Neural cell (in vitro differentiated cells): ENCODE measurements around the gene FGF11. TPM values are rescaled to one million over a fixed set of nuclear protein-coding genes. Genes with fewer than 3 reads are reported as not detected.

Source experiments
- H2AFZ ChIP-seq: fragments of 200-600, 300-800 bp; sonication (generic), shearing (Covaris generic); 2 replicates; pipeline ENCODE4 v1.6.0; 2014; ENCODE audit warnings: low read depth, mild to moderate bottlenecking, antibody characterized with exemption, low read length, moderate library complexity
- H3F3A ChIP-seq: fragments of 200-600 bp; shearing (Covaris generic); 2 replicates; pipeline ENCODE4 v1.6.1; 2016; ENCODE audit warnings: mild to moderate bottlenecking, moderate library complexity, mixed read lengths, antibody characterized with exemption, low read length; ENCODE audit not compliant: insufficient read depth, poor library complexity, severe bottlenecking
- H3K27ac ChIP-seq: fragments of 200-600, 300-800 bp; sonication (generic), shearing (Covaris generic); 2 replicates; pipeline ENCODE4 v1.5.1; 2014; ENCODE audit warnings: mild to moderate bottlenecking, low read length, moderate library complexity
- H3K27me3 ChIP-seq: fragments of 300-800, 200-600 bp; sonication (generic), shearing (Covaris generic); 2 replicates; pipeline ENCODE4 v1.6.0; 2014; ENCODE audit warnings: mild to moderate bottlenecking, low read depth, low read length, moderate library complexity; ENCODE audit not compliant: insufficient read depth
- H3K36me3 ChIP-seq: fragments of 300-800, 200-600 bp; sonication (generic), shearing (Covaris generic); 2 replicates; pipeline ENCODE4 v1.5.1; 2014; ENCODE audit warnings: mild to moderate bottlenecking, antibody characterized with exemption, low read length, moderate library complexity; ENCODE audit not compliant: insufficient read depth
- H3K4me2 ChIP-seq: fragments of 300-800, 200-600 bp; sonication (generic), shearing (Covaris generic); 2 replicates; pipeline ENCODE4 v1.6.0; 2014; ENCODE audit warnings: mild to moderate bottlenecking, low read length
- H3K4me3 ChIP-seq: fragments of 300-800, 200-600 bp; sonication (generic), shearing (Covaris generic); 2 replicates; pipeline ENCODE4 v1.5.1; 2014; ENCODE audit warnings: mild to moderate bottlenecking, low read length, moderate library complexity
- H3K79me2 ChIP-seq: fragments of 200-600 bp; shearing (Covaris generic); replicated peaks from 2 replicates; pipeline ENCODE4 v1.6.0; 2014; ENCODE audit warnings: mild to moderate bottlenecking, low read length, moderate library complexity; ENCODE audit not compliant: insufficient read depth
- H3K9ac ChIP-seq: fragments of 300-800, 200-600 bp; sonication (generic), shearing (Covaris generic); 2 replicates; pipeline ENCODE4 v1.6.1; 2016; ENCODE audit warnings: mild to moderate bottlenecking, low read length, mixed read lengths
- H3K9me2 ChIP-seq: fragments of 200-600 bp; shearing (Covaris generic); 2 replicates; pipeline ENCODE4 v1.6.1; 2016; ENCODE audit warnings: mild to moderate bottlenecking, low read length, mixed read lengths; ENCODE audit not compliant: insufficient read depth
- H3K9me3 ChIP-seq: fragments of 200-600, 300-800 bp; sonication (generic), shearing (Covaris generic); 2 replicates; pipeline ENCODE4 v1.6.1; 2016; ENCODE audit warnings: mild to moderate bottlenecking, mixed run types, low read length, moderate library complexity, mixed read lengths
- H4K20me1 ChIP-seq: fragments of 200-600 bp; shearing (Covaris generic); 2 replicates; pipeline ENCODE4 v1.6.1; 2016; ENCODE audit warnings: mild to moderate bottlenecking, mixed run types; ENCODE audit not compliant: insufficient read depth
- EP300 ChIP-seq: fragments of 450-650 bp; conservative IDR thresholded peaks from 2 replicates; pipeline ENCODE4 v1.6.1; 2014; ENCODE audit warnings: antibody characterized with exemption, mild to moderate bottlenecking, moderate library complexity; ENCODE audit not compliant: poor library complexity, severe bottlenecking
- EZH2 ChIP-seq: fragments of 200-600, 300-800 bp; shearing (Covaris generic), sonication (generic); IDR thresholded peaks from 2 replicates; pipeline ENCODE4 v1.6.1; 2014; ENCODE audit warnings: antibody characterized with exemption, low read length, borderline replicate concordance, mild to moderate bottlenecking; ENCODE audit not compliant: insufficient read depth, poor library complexity, severe bottlenecking
- MXI1 ChIP-seq: fragments of 450-650 bp; conservative IDR thresholded peaks from 2 replicates; pipeline ENCODE4 v1.6.1; 2014; ENCODE audit warnings: antibody characterized with exemption, mild to moderate bottlenecking; ENCODE audit not compliant: poor library complexity, severe bottlenecking
- POLR2AphosphoS5 ChIP-seq: IDR thresholded peaks from 2 replicates; pipeline ENCODE4 v1.6.1; 2012
- RAD21 ChIP-seq: fragments of 450-650 bp; conservative IDR thresholded peaks from 2 replicates; pipeline ENCODE4 v1.6.1; 2014; ENCODE audit warnings: antibody characterized with exemption, mild to moderate bottlenecking, moderate library complexity
- REST ChIP-seq: IDR thresholded peaks from 2 replicates; pipeline ENCODE4 v1.6.1; 2012; ENCODE audit warnings: borderline replicate concordance
- SMC3 ChIP-seq: fragments of 450-650 bp; conservative IDR thresholded peaks from 2 replicates; pipeline ENCODE4 v1.6.1; 2014; ENCODE audit warnings: antibody characterized with exemption, mild to moderate bottlenecking, moderate library complexity; ENCODE audit not compliant: poor library complexity
- TAF1 ChIP-seq: IDR thresholded peaks from 2 replicates; pipeline ENCODE4 v1.6.1; 2012; ENCODE audit warnings: low read depth
- polyA plus RNA-seq: library from polyadenylated mRNA; depleted of rRNA; stranded (reverse); fragments of >200 nt; gene quantifications from 2 replicates; pipeline ENCODE4 v1.2.3, GENCODE V29; 2014

The FGF11 gene
- polyA plus RNA-seq, 1 donor from 2014 or later: 16.4 TPM

DNA sequence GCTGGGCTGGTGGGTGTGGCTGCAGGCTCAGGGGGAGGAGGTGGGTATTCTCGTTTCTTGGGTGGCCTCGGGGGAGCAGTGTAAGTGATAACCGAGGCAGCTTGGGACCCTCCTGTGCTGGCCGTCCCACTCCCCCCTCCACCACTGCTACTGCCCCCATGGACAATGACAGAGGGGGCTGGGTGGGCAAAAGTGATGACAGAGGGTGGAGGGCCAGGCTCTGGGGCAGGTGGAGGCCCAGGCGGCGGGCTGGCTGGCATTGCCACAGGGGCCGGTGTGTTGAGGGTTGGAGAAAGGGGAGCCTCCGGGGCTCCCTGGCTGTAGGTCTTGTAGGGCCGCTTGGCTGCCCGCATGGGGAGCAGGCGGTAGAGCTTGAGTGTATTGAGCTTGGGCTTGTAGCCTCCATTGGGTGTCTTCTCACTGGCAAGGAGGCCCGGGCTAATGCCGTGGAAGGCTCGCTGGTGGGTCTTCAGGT is 24.1 kb downstream of the FGF11 start:
- TF ChIP-seq MXI1 (no peak), RAD21 (no peak), EZH2 (no peak), REST (no peak), EP300 (no peak), SMC3 (no peak), TAF1 (no peak), POLR2AphosphoS5 (no peak)

DNA sequence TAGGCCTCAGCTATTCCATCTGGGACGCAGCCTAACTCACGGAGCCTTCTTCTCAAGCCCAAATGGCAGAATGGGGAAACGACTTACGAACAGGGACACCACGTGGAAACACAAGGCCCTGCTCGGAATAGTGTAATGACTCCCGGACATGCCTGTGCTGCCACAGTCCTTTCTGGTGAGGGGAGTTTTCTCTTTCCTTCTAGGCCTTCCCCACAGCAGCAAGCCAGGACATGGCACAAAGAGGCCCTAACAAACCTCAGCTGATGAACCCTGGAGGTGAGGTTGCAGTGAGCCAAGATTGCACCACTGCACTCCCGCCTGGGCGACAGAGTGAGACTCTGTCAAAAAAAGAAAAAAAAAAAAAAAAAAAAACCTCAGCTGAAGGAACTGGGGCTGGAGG is 24.8 kb downstream of the FGF11 start:
- Histone ChIP-seq H3K9me3 (no peaks in the 10 kb centered on the region), H3K9me2 (no peaks in the 10 kb centered on the region), H3K27ac (no peak overlapping the region), H3K9ac (no peak overlapping the region), H3K4me3 (no peak overlapping the region), H3K36me3 (no peaks in the 10 kb centered on the region), H3F3A (no peaks in the 10 kb centered on the region), H2AFZ (no peak overlapping the region), H3K4me2 (no peak overlapping the region), H3K27me3 (no peaks in the 10 kb centered on the region), H4K20me1 (no peaks in the 10 kb centered on the region), H3K79me2 (no peaks in the 10 kb centered on the region)
- no peak for TF ChIP-seq TAF1
- TF ChIP-seq REST: no peak
- no peak for TF ChIP-seq SMC3
- TF ChIP-seq EZH2: no peak
- TF ChIP-seq MXI1: no peak

More for the DNA sequence above, 24.1 kb downstream of the FGF11 start:
- no peak overlapping the region for H2AFZ ChIP-seq
- no peak overlapping the region for H3K4me2 ChIP-seq
- no peak overlapping the region for H3K27ac ChIP-seq
- no peaks in the 10 kb centered on the region for H4K20me1 ChIP-seq
- no peaks in the 10 kb centered on the region for H3K9me2 ChIP-seq
- no peaks in the 10 kb centered on the region for H3K79me2 ChIP-seq
- H3K27me3 ChIP-seq: no peaks in the 10 kb centered on the region
- H3K9ac ChIP-seq: no peak overlapping the region
- no peak overlapping the region for H3K4me3 ChIP-seq
- no peaks in the 10 kb centered on the region for H3F3A ChIP-seq
- H3K36me3 ChIP-seq: no peaks in the 10 kb centered on the region
- no peaks in the 10 kb centered on the region for H3K9me3 ChIP-seq
